HepG2 (cell line): ENCODE results near the gene JPH4. TPM values are rescaled to one million over a fixed set of nuclear protein-coding genes. Genes with fewer than 3 reads are reported as not detected.
A peak's percentile ranks its signal among the peaks of the same experiment; 100 is the strongest.

Experiments
- ARID4A ChIP-seq: sonication (generic); formaldehyde crosslinking; IDR thresholded peaks from 2 replicates; pipeline ENCODE4 v1.5.0; 2020; ENCODE audit warnings: mild to moderate bottlenecking, missing genetic modification reagents, borderline replicate concordance
- HES4 ChIP-seq: sonication (generic); formaldehyde crosslinking; IDR thresholded peaks from 2 replicates; pipeline ENCODE4 v1.9.0; 2021; ENCODE audit warnings: mild to moderate bottlenecking, missing genetic modification reagents, borderline replicate concordance
- TRIM22 ChIP-seq: fragments of 450-650 bp; IDR thresholded peaks from 2 replicates; pipeline ENCODE4 v1.6.1; 2017
- ZNF407 ChIP-seq: sonication (generic); formaldehyde crosslinking; IDR thresholded peaks from one replicate; pipeline ENCODE4 v1.5.1; 2020; ENCODE audit warnings: mild to moderate bottlenecking, missing genetic modification reagents; ENCODE audit errors: not compliant biosample characterization
- ZNF776 ChIP-seq: sonication (generic); formaldehyde crosslinking; IDR thresholded peaks from 2 replicates; pipeline ENCODE4 v1.4.0; 2020; ENCODE audit warnings: mild to moderate bottlenecking, missing genetic modification reagents
- ZNF883 ChIP-seq: sonication (generic); formaldehyde crosslinking; IDR thresholded peaks from 2 replicates; pipeline ENCODE4 v1.5.1; 2020; ENCODE audit warnings: mild to moderate bottlenecking, missing genetic modification reagents; ENCODE audit errors: not compliant biosample characterization
- ZNF891 ChIP-seq: sonication (generic); formaldehyde crosslinking; IDR thresholded peaks from 2 replicates; pipeline ENCODE4 v1.5.0; 2020; ENCODE audit warnings: mild to moderate bottlenecking, missing genetic modification reagents
- polyA plus RNA-seq, 8 experiments: library from polyadenylated mRNA; depleted of rRNA in 3 of 8; stranded (reverse) in 7 of 8; unstranded in 1 of 8; fragments of >200 nt; fragmentation: Illumina TruSeq in 4 of 8; extraction: Trizol in 4 of 8; gene quantifications; 2 replicates each; pipeline versions ENCODE4 v1.2.1 to v1.2.3, GENCODE V29; 2011 to 2016; ENCODE audit warnings: low read depth in 4 of 8, missing spikeins in 1 of 8, mixed read lengths in 1 of 8; ENCODE audit not compliant: insufficient read depth in 1 of 8
- total RNA-seq, 5 experiments: library from RNA; depleted of rRNA; stranded (reverse); fragments of >200 nt; fragmentation: Illumina TruSeq; extraction: Trizol; gene quantifications; 2 replicates each; pipeline ENCODE4 v1.2.3, GENCODE V29; 2016; ENCODE audit warnings: low read depth in 1 of 5

Gene JPH4
- total and polyA plus RNA-seq, 2 of the 13 experiments (the other 11 are each of a cell fraction or from before 2014, with no cell fraction given): 0.08 to 0.22 TPM

GRCh38 chr14:23564181-23564812 lies 14.3 kb downstream of the JPH4 start (continued):
- TF ChIP-seq ARID4A (CRISPR knock-in tag) (0 out of 2 replicates have a peak, but pooled peaks have one; percentile 2), HES4 (CRISPR knock-in tag) (peak; percentile 67; the same call in 1 of the 2 replicates), ZNF407 (CRISPR knock-in tag) (peak; percentile 39), ZNF883 (CRISPR knock-in tag) (peak; percentile 60), ZNF891 (CRISPR knock-in tag) (0 out of 2 replicates have a peak, but pooled peaks have one; percentile 19), ZNF776 (CRISPR knock-in tag) (peak; percentile 13; the same call in 1 of the 2 replicates), TRIM22 (no peak)
